Measurements from ENCODE around the gene UGT2B17. TPM values are rescaled to one million over a fixed set of nuclear protein-coding genes. Genes with fewer than 3 reads are reported as not detected.
"Not testable (repeated sequence)": the region's sequence is repeated elsewhere in the genome, so short reads cannot be mapped to it uniquely, and the experiment has no call there.

Gene UGT2B17
- total RNA-seq, 1 experiment from 2014 or later, result not detected

- Mint-ChIP-seq H3K36me3 (ENCODE audit: insufficient read depth, unreplicated experiment) (no peaks in the 10 kb centered on the region), H3K9me3 (ENCODE audit: low read depth, unreplicated experiment) (no peaks in the 10 kb centered on the region), H3K27ac (ENCODE audit: unreplicated experiment) (no peak overlapping the region), H3K4me1 (ENCODE audit: low read depth, unreplicated experiment) (no peaks in the 10 kb centered on the region), H3K4me3 (ENCODE audit: low read depth, unreplicated experiment) (no peak overlapping the region), H3K27me3 (ENCODE audit: unreplicated experiment) (no peaks in the 10 kb centered on the region)
- no peak for DNase-seq
- intact Hi-C loops (cut with micrococcal nuclease; ENCODE audit: unreplicated experiment), result no loop called here
- CTCF ChIA-PET, result no interaction called here
- no peak for TF ChIP-seq CTCF (IDR thresholded peaks at IDR 0.05; ENCODE audit: unreplicated experiment)
- no TSS peak for BruUV-seq (replicated peaks)
Measured at GRCh38 chr4:68520985-68521384, 55.1 kb downstream of the UGT2B17 start.

GRCh38 chr4:68518889-68519288 lies 57.2 kb downstream of the UGT2B17 start:
- intact Hi-C loops (cut with micrococcal nuclease; ENCODE audit: unreplicated experiment), result no loop called here
- DNase-seq, result no peak
- Mint-ChIP-seq H3K4me1 (ENCODE audit: low read depth, unreplicated experiment) (no peaks in the 10 kb centered on the region), H3K9me3 (ENCODE audit: low read depth, unreplicated experiment) (no peaks in the 10 kb centered on the region), H3K4me3 (ENCODE audit: low read depth, unreplicated experiment) (no peak overlapping the region), H3K36me3 (ENCODE audit: insufficient read depth, unreplicated experiment) (no peaks in the 10 kb centered on the region), H3K27ac (ENCODE audit: unreplicated experiment) (no peak overlapping the region), H3K27me3 (ENCODE audit: unreplicated experiment) (no peaks in the 10 kb centered on the region)
- TF ChIP-seq CTCF (IDR thresholded peaks at IDR 0.05; ENCODE audit: unreplicated experiment), result no peak
- no TSS peak for BruUV-seq (replicated peaks)
- CTCF ChIA-PET, result no interaction called here

- H3K36me3 Mint-ChIP-seq (ENCODE audit: insufficient read depth, unreplicated experiment); H3K9me3 Mint-ChIP-seq (ENCODE audit: low read depth, unreplicated experiment); intact Hi-C loops (cut with micrococcal nuclease; ENCODE audit: unreplicated experiment); CTCF ChIA-PET; H3K4me1 Mint-ChIP-seq (ENCODE audit: low read depth, unreplicated experiment); H3K27me3 Mint-ChIP-seq (ENCODE audit: unreplicated experiment); BruUV-seq (replicated peaks); DNase-seq; H3K4me3 Mint-ChIP-seq (ENCODE audit: low read depth, unreplicated experiment); H3K27ac Mint-ChIP-seq (ENCODE audit: unreplicated experiment): not testable (repeated sequence)
Measured at GRCh38 chr4:68505452-68505851, 70.7 kb downstream of the UGT2B17 start.

GRCh38 chr4:68504836-68505235 lies 71.3 kb downstream of the UGT2B17 start:
- intact Hi-C loops (cut with micrococcal nuclease; ENCODE audit: unreplicated experiment); H3K4me1 Mint-ChIP-seq (ENCODE audit: low read depth, unreplicated experiment); H3K27me3 Mint-ChIP-seq (ENCODE audit: unreplicated experiment); BruUV-seq (replicated peaks); CTCF ChIA-PET; H3K27ac Mint-ChIP-seq (ENCODE audit: unreplicated experiment); H3K36me3 Mint-ChIP-seq (ENCODE audit: insufficient read depth, unreplicated experiment); H3K4me3 Mint-ChIP-seq (ENCODE audit: low read depth, unreplicated experiment); DNase-seq; H3K9me3 Mint-ChIP-seq (ENCODE audit: low read depth, unreplicated experiment): not testable (repeated sequence)

GRCh38 chr4:68503462-68503861 lies 72.7 kb downstream of the UGT2B17 start:
- BruUV-seq (replicated peaks); H3K4me3 Mint-ChIP-seq (ENCODE audit: low read depth, unreplicated experiment); DNase-seq; H3K36me3 Mint-ChIP-seq (ENCODE audit: insufficient read depth, unreplicated experiment); H3K27ac Mint-ChIP-seq (ENCODE audit: unreplicated experiment); H3K4me1 Mint-ChIP-seq (ENCODE audit: low read depth, unreplicated experiment); H3K27me3 Mint-ChIP-seq (ENCODE audit: unreplicated experiment); H3K9me3 Mint-ChIP-seq (ENCODE audit: low read depth, unreplicated experiment); intact Hi-C loops (cut with micrococcal nuclease; ENCODE audit: unreplicated experiment): not testable (repeated sequence)
- CTCF ChIA-PET, result interaction anchor here (0.7 kb wide), 1 partner anchor 66 kb away, joined by 3 read pairs; no protein-coding TSS in a partner anchor

GRCh38 chr4:68499021-68499420 lies 77.1 kb downstream of the UGT2B17 start:
- no peak for TF ChIP-seq CTCF (IDR thresholded peaks at IDR 0.05; ENCODE audit: unreplicated experiment)
- no peaks in the 10 kb centered on the region for H3K27me3 Mint-ChIP-seq (ENCODE audit: unreplicated experiment)
- no peak overlapping the region for H3K27ac Mint-ChIP-seq (ENCODE audit: unreplicated experiment)
- no peaks in the 10 kb centered on the region for H3K4me1 Mint-ChIP-seq (ENCODE audit: low read depth, unreplicated experiment)
- CTCF ChIA-PET, result interaction anchor here (0.6 to 0.8 kb wide), 2 partner anchors 366 to 671 kb away, joined by 3 read pairs; no protein-coding TSS in a partner anchor
- intact Hi-C loops (cut with micrococcal nuclease; ENCODE audit: unreplicated experiment), result loop anchor here (2.0 to 10.0 kb wide), 5 partner anchors 158 to 836 kb away; no protein-coding TSS in a partner anchor
- BruUV-seq (replicated peaks), result no TSS peak
- no peak for DNase-seq
- H3K36me3 Mint-ChIP-seq (ENCODE audit: insufficient read depth, unreplicated experiment), result no peaks in the 10 kb centered on the region
- no peak overlapping the region for H3K4me3 Mint-ChIP-seq (ENCODE audit: low read depth, unreplicated experiment)
- peaks cover under 1% of the 10 kb centered on the region for H3K9me3 Mint-ChIP-seq (ENCODE audit: low read depth, unreplicated experiment)
